HG03342 (cell line): ENCODE data around the gene CWC15.
"Not testable (repeated sequence)": the region's sequence is repeated elsewhere in the genome, so short reads cannot be mapped to it uniquely, and the experiment has no call there.

Experiments
- ATAC-seq: cut with Tn5 transposase; IDR thresholded peaks from one replicate; pipeline ENCODE4 v1.9.1; 2021; ENCODE audit warnings: mild to moderate bottlenecking, moderate library complexity; ENCODE audit not compliant: unreplicated experiment

Gene CWC15

GRCh38 chr11:94973099-94973968 is at the start of gene CWC15, which contains the start of gene KDM4D:
TSS of gene CWC15 (minus strand) at chr11:94973556. CDS start at chr11:94972185, 1,371 bp downstream.
TSS of gene KDM4D (plus strand) at chr11:94973709. CDS start at chr11:94997373, 23,664 bp downstream.
- ATAC-seq = peak; percentile 100

- not testable (repeated sequence) for ATAC-seq
Observed at GRCh38 chr11:95021468-95021867, 48.1 kb upstream of the CWC15 start.

GRCh38 chr11:95016139-95016538 is 42.8 kb upstream of the CWC15 start:
- no peak for ATAC-seq

- no peak for ATAC-seq
Observed at GRCh38 chr11:95014184-95014821, 40.9 kb upstream of the CWC15 start.

- no peak for ATAC-seq
Observed at GRCh38 chr11:95011376-95011775, 38.0 kb upstream of the CWC15 start.

GRCh38 chr11:95005642-95006041 is 32.3 kb upstream of the CWC15 start:
- ATAC-seq = no peak

- ATAC-seq = no peak
Observed at GRCh38 chr11:95003716-95004115, 30.4 kb upstream of the CWC15 start.

- ATAC-seq = no peak
Observed at GRCh38 chr11:94998285-94998684, 24.9 kb upstream of the CWC15 start.

GRCh38 chr11:94997437-94997836 is 24.1 kb upstream of the CWC15 start:
- ATAC-seq = no peak

- ATAC-seq = no peak
Observed at GRCh38 chr11:94993400-94993943, 20.1 kb upstream of the CWC15 start.

GRCh38 chr11:94988748-94989147 is 15.4 kb upstream of the CWC15 start:
- no peak for ATAC-seq

- ATAC-seq = no peak
Observed at GRCh38 chr11:94987378-94987777, 14.0 kb upstream of the CWC15 start.

- ATAC-seq = no peak
Observed at GRCh38 chr11:94975599-94975998, 2.2 kb upstream of the CWC15 start.

GRCh38 chr11:94974178-94974577 is 822 bp upstream of the CWC15 start:
- no peak for ATAC-seq

- no peak for ATAC-seq
Observed at GRCh38 chr11:94972700-94973098, 657 bp downstream of the CWC15 start.

GRCh38 chr11:94968334-94968958 is 4.9 kb downstream of the CWC15 start:
- ATAC-seq = no peak

- ATAC-seq = no peak
Observed at GRCh38 chr11:94964934-94965333, 8.4 kb downstream of the CWC15 start.

GRCh38 chr11:94961255-94961654 is 12.1 kb downstream of the CWC15 start:
- no peak for ATAC-seq

GRCh38 chr11:94960488-94960887 is 12.9 kb downstream of the CWC15 start:
- ATAC-seq = no peak

- ATAC-seq = no peak
Observed at GRCh38 chr11:94959179-94959578, 14.2 kb downstream of the CWC15 start.

GRCh38 chr11:94958121-94958696 is 15.1 kb downstream of the CWC15 start:
- no peak for ATAC-seq
